AG04449 (cell line): ENCODE data around the gene PIK3R5.

Experiments
- CTCF ChIA-PET: fragments of 350-600 bp; formaldehyde crosslinking; extraction: SDS; loops from one replicate; lab custom pipeline; 2021; ENCODE audit warnings: antibody characterized with exemption; lab: Yijun Ruan, JAX
- POLR2A ChIA-PET: fragments of 400-600, 350-600 bp; formaldehyde crosslinking; extraction: SDS; loops from one replicate; lab custom pipeline; 2020; ENCODE audit warnings: antibody characterized with exemption, inconsistent platforms; lab: Yijun Ruan, JAX
- DNase-seq: peaks from one replicate; pipeline ENCODE4 v3.0.0-alpha.2; 2010; ENCODE audit warnings: low read depth, low spot score
- H3K4me3 ChIP-seq: 2 replicates; pipeline ENCODE4 v1.5.1; 2011; ENCODE audit warnings: low read depth, mild to moderate bottlenecking, control low read depth, low read length
- CTCF ChIP-seq: IDR thresholded peaks from one replicate; pipeline ENCODE4 v1.5.1; 2011; ENCODE audit warnings: mild to moderate bottlenecking, moderate library complexity, low read length, control low read depth, inconsistent platforms; ENCODE audit not compliant: insufficient read depth; ENCODE audit errors: missing control alignments

The PIK3R5 gene

GRCh38 chr17:8949061-8949661, 16.3 kb downstream of the PIK3R5 start:
- CTCF ChIA-PET: no interaction called here
- DNase-seq: no peak
- H3K4me3 ChIP-seq: no peak overlapping the region
- POLR2A ChIA-PET: no interaction called here
- TF ChIP-seq CTCF: no peak

- no peak overlapping the region for H3K4me3 ChIP-seq
- CTCF ChIA-PET: no interaction called here
- no peak for DNase-seq
- POLR2A ChIA-PET: no interaction called here
- no peak for TF ChIP-seq CTCF
These were observed 17.0 kb downstream of the PIK3R5 start for GRCh38 chr17:8948462-8948861.

- H3K4me3 ChIP-seq: no peak overlapping the region
- TF ChIP-seq CTCF: no peak
- ChIA-PET CTCF (no interaction called here), POLR2A (no interaction called here)
- DNase-seq: no peak
These were observed 18.3 kb downstream of the PIK3R5 start for GRCh38 chr17:8947201-8947600.

GRCh38 chr17:8946476-8946875, 19.0 kb downstream of the PIK3R5 start:
- H3K4me3 ChIP-seq: no peak overlapping the region
- POLR2A ChIA-PET: no interaction called here
- CTCF ChIA-PET: no interaction called here
- no peak for TF ChIP-seq CTCF
- DNase-seq: no peak

GRCh38 chr17:8946071-8946470, 19.4 kb downstream of the PIK3R5 start:
- CTCF ChIA-PET: no interaction called here
- no peak for DNase-seq
- no peak overlapping the region for H3K4me3 ChIP-seq
- POLR2A ChIA-PET: no interaction called here
- TF ChIP-seq CTCF: no peak

GRCh38 chr17:8944748-8945147, 20.8 kb downstream of the PIK3R5 start:
- ChIA-PET CTCF (no interaction called here), POLR2A (no interaction called here)
- no peak for TF ChIP-seq CTCF
- no peak overlapping the region for H3K4me3 ChIP-seq
- no peak for DNase-seq
